ENCODE results near the gene PRELID3B.

PRELID3B gene

GRCh38 chr20:58989196-58989595 lies 53.4 kb downstream of the PRELID3B start:
- Histone ChIP-seq H3K4me3 (ENCODE audit: low read length, poor library complexity, severe bottlenecking) (no peak overlapping the region), H4K20me1 (ENCODE audit: insufficient read depth, low read length, poor library complexity, severe bottlenecking) (peaks cover 17% of the 10 kb centered on the region), H2AFZ (ENCODE audit: low read length) (no peak overlapping the region), H3K4me1 (ENCODE audit: insufficient read depth, low read length, poor library complexity, severe bottlenecking) (peaks cover 8% of the 10 kb centered on the region), H3F3A (ENCODE audit: low read depth) (no peaks in the 10 kb centered on the region), H3K36me3 (ENCODE audit: insufficient read depth, low read length) (peaks cover 76% of the 10 kb centered on the region), H3K27me3 (ENCODE audit: insufficient read depth, low read length, poor library complexity, severe bottlenecking) (no peaks in the 10 kb centered on the region), H3K9ac (ENCODE audit: low read depth, low read length, poor library complexity, severe bottlenecking) (no peak overlapping the region), H3K4me2 (ENCODE audit: low read depth, low read length, poor library complexity, severe bottlenecking) (no peak overlapping the region), H3K9me3 (ENCODE audit: insufficient read depth, low read depth, low read length) (no peaks in the 10 kb centered on the region), H3K79me2 (ENCODE audit: insufficient read depth, low read length) (peaks cover 26% of the 10 kb centered on the region), H3K9me2 (replicated peaks; ENCODE audit: low read depth, low read length) (no peaks in the 10 kb centered on the region)
- no peak for TF ChIP-seq CTCF (conservative IDR thresholded peaks at IDR 0.05; ENCODE audit: low read length)
- TF ChIP-seq EZH2phosphoT487 (IDR thresholded peaks at IDR 0.05; ENCODE audit: borderline replicate concordance) = no peak

DNA sequence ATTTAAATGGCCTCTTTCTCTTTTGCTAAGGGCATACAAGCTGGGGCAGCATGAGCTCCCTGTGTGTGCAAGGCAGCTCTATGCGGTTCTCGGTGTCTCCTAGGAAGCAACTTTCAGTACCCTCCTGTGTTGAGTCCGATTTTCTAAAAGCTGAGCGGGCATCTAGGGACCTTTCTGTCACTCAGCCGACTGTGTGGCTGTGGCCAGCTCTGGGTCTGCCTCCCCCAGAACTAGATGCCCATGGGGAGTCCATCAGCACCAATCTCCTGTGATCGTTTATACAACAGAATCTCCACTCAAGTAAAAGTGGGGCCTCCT lies 54.1 kb downstream of the PRELID3B start:
- Histone ChIP-seq H2AFZ (ENCODE audit: low read length) (no peak overlapping the region), H3K4me1 (ENCODE audit: insufficient read depth, low read length, poor library complexity, severe bottlenecking) (peaks cover 15% of the 10 kb centered on the region), H3K9ac (ENCODE audit: low read depth, low read length, poor library complexity, severe bottlenecking) (no peak overlapping the region), H3K4me2 (ENCODE audit: low read depth, low read length, poor library complexity, severe bottlenecking) (no peak overlapping the region), H3K79me2 (ENCODE audit: insufficient read depth, low read length) (peaks cover 32% of the 10 kb centered on the region), H3K9me2 (replicated peaks; ENCODE audit: low read depth, low read length) (no peaks in the 10 kb centered on the region), H3K4me3 (ENCODE audit: low read length, poor library complexity, severe bottlenecking) (no peak overlapping the region), H4K20me1 (ENCODE audit: insufficient read depth, low read length, poor library complexity, severe bottlenecking) (peaks cover 23% of the 10 kb centered on the region), H3K36me3 (ENCODE audit: insufficient read depth, low read length) (peaks cover 69% of the 10 kb centered on the region), H3K27me3 (ENCODE audit: insufficient read depth, low read length, poor library complexity, severe bottlenecking) (no peaks in the 10 kb centered on the region), H3K9me3 (ENCODE audit: insufficient read depth, low read depth, low read length) (no peaks in the 10 kb centered on the region), H3F3A (ENCODE audit: low read depth) (no peaks in the 10 kb centered on the region)
- TF ChIP-seq EZH2phosphoT487 (IDR thresholded peaks at IDR 0.05; ENCODE audit: borderline replicate concordance) = no peak
- TF ChIP-seq CTCF (conservative IDR thresholded peaks at IDR 0.05; ENCODE audit: low read length) = no peak

DNA sequence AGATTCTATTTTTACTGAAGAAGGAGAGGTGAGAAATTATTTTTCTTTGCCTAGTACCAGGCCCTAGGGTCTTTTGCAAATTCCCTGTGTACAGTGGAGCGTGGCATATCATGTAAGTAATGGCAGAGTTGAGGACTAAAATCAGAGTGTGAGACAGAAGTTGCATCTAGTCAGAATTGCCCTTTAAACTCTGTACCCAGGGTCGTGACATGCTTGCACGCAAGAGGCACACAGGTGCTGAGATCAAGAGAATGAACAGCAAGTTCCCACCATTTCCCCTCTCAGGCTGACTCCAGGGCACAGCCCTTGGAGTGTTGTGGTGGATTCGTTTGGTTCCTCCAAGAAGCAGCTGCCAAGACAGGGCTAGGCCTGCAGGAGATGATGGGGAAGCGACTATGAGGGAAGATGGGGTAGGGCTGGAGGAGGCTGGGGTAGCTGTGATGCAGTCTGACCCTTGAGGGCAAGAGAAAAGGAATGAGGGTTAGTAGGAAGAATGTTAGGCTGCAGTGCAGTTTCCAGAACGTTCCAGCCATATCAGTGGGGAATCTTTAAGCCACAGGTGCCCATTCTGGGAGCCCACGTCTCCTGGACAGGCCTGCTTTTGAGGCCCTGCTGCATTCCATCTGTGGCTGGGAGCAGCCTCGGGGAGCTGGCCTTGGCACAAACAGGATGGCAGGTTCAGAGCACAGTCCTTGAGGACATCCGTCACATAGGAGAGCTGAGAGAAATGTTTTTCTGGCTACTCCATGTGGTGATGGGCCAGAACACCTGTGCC lies 54.6 kb downstream of the PRELID3B start:
- TF ChIP-seq EZH2phosphoT487 (IDR thresholded peaks at IDR 0.05; ENCODE audit: borderline replicate concordance) = no peak
- TF ChIP-seq CTCF (conservative IDR thresholded peaks at IDR 0.05; ENCODE audit: low read length) = no peak
- H3K4me2 ChIP-seq (ENCODE audit: low read depth, low read length, poor library complexity, severe bottlenecking) = no peak overlapping the region
- H3K9ac ChIP-seq (ENCODE audit: low read depth, low read length, poor library complexity, severe bottlenecking) = no peak overlapping the region
- H2AFZ ChIP-seq (ENCODE audit: low read length) = no peak overlapping the region
- H3K4me3 ChIP-seq (ENCODE audit: low read length, poor library complexity, severe bottlenecking) = no peak overlapping the region
- no peaks in the 10 kb centered on the region for H3K27me3 ChIP-seq (ENCODE audit: insufficient read depth, low read length, poor library complexity, severe bottlenecking)
- peaks cover 64% of the 10 kb centered on the region for H3K36me3 ChIP-seq (ENCODE audit: insufficient read depth, low read length)
- no peaks in the 10 kb centered on the region for H3K9me2 ChIP-seq (replicated peaks; ENCODE audit: low read depth, low read length)
- peaks cover 23% of the 10 kb centered on the region for H4K20me1 ChIP-seq (ENCODE audit: insufficient read depth, low read length, poor library complexity, severe bottlenecking)
- H3F3A ChIP-seq (ENCODE audit: low read depth) = no peaks in the 10 kb centered on the region
- H3K4me1 ChIP-seq (ENCODE audit: insufficient read depth, low read length, poor library complexity, severe bottlenecking) = peaks cover 16% of the 10 kb centered on the region
- peaks cover 37% of the 10 kb centered on the region for H3K79me2 ChIP-seq (ENCODE audit: insufficient read depth, low read length)
- H3K9me3 ChIP-seq (ENCODE audit: insufficient read depth, low read depth, low read length) = no peaks in the 10 kb centered on the region

All from Loucy (cell line).